HCT116 (cell line): ENCODE measurements around the gene MALT1. TPM values are rescaled to one million over a fixed set of nuclear protein-coding genes. Genes with fewer than 3 reads are reported as not detected.

Experiments
- ATAC-seq: fragments of 200-7000 bp; cut with Tn5 transposase; 2 replicates; pipeline ENCODE4 v1.9.1; 2020; ENCODE audit warnings: mild to moderate bottlenecking, moderate library complexity
- BruUV-seq: library from RNA; stranded (reverse); fragments of 400-500 nt; replicated peaks from 2 replicates; lab custom pipeline; 2021; lab: Mats Ljungman, UMichigan
- CTCF ChIA-PET: fragments of 300-600 bp; sonication (Branson Sonifier 250); formaldehyde crosslinking; loops from one replicate; lab custom pipeline; 2021; ENCODE audit warnings: antibody characterized with exemption; lab: Charles Lee
- POLR2A ChIA-PET: fragments of 300-600, 350-600 bp; sonication (Branson Sonifier 250); formaldehyde crosslinking; loops from one replicate; lab custom pipeline; 2021; ENCODE audit warnings: antibody characterized with exemption; lab: Charles Lee
- RAD21 ChIA-PET, 2 experiments: fragments of 300-600 bp; sonication (Branson Sonifier 250); formaldehyde crosslinking; loops; one replicate each; lab custom pipeline; 2023; ENCODE audit warnings: low total read pairs in 2 of 2; ENCODE audit not compliant: uncharacterized antibody in 2 of 2, unreplicated experiment in 2 of 2, low non-redundant PET in 1 of 2; lab: Charles Lee
- DNase-seq: peaks from one replicate; pipeline ENCODE4 v3.0.0-alpha.2; 2010; ENCODE audit warnings: low read depth, low spot score
- H2AFZ ChIP-seq: fragments of 200-600 bp; shearing (Covaris generic), sonication (generic); 2 replicates; pipeline ENCODE4 v1.6.1; 2017; ENCODE audit warnings: low read depth, mixed run types, mixed read lengths, antibody characterized with exemption, low read length; ENCODE audit not compliant: poor library complexity, severe bottlenecking
- H3K27ac ChIP-seq: 2 replicates; pipeline ENCODE4 v1.5.1; 2012; ENCODE audit warnings: low read depth, low read length
- H3K27me3 ChIP-seq: fragments of 200-600 bp; sonication (generic); 2 replicates; pipeline ENCODE4 v1.6.1; 2016; ENCODE audit warnings: mixed run types, low read length, mixed read lengths; ENCODE audit not compliant: insufficient read depth
- H3K36me3 ChIP-seq, 2 experiments: fragments of 200-500 bp in 1 of 2; fragments of 200-600 bp in 1 of 2; sonication (Bioruptor generic) in 1 of 2; sonication (generic) in 1 of 2; 2 replicates each; pipeline versions ENCODE4 v1.5.1 to v1.6.1; 2014 to 2016; ENCODE audit warnings: low read length in 2 of 2, inconsistent platforms in 1 of 2, mixed read lengths in 1 of 2, mixed run types in 1 of 2; ENCODE audit not compliant: insufficient read depth in 2 of 2, control insufficient read depth in 1 of 2
- H3K4me1 ChIP-seq, 2 experiments: fragments of 200-600 bp in 1 of 2; sonication (generic) in 1 of 2; 2 replicates each; pipeline versions ENCODE4 v1.5.1 to v1.6.1; 2012 to 2017; ENCODE audit warnings: low read length in 2 of 2, inconsistent platforms in 1 of 2, mild to moderate bottlenecking in 1 of 2, mixed read lengths in 1 of 2, mixed run types in 1 of 2, moderate library complexity in 1 of 2; ENCODE audit not compliant: insufficient read depth in 2 of 2, control insufficient read depth in 1 of 2
- H3K4me2 ChIP-seq: fragments of 200-600 bp; sonication (generic); 2 replicates; pipeline ENCODE4 v1.6.1; 2017; ENCODE audit warnings: mixed run types, low read length, mixed read lengths
- H3K4me3 ChIP-seq, 2 experiments: fragments of 200-600 bp in 1 of 2; sonication (generic) in 1 of 2; replicated peaks in 1 of 2; 2 replicates each; pipeline ENCODE4 v1.5.1; 2011 to 2016; ENCODE audit warnings: low read length in 2 of 2, control low read depth in 1 of 2, low read depth in 1 of 2, mild to moderate bottlenecking in 1 of 2, mixed read lengths in 1 of 2, mixed run types in 1 of 2
- H3K79me2 ChIP-seq: fragments of 200-600 bp; sonication (generic); 2 replicates; pipeline ENCODE4 v1.6.1; 2017; ENCODE audit warnings: mild to moderate bottlenecking, mixed run types, low read length, moderate library complexity, mixed read lengths; ENCODE audit not compliant: insufficient read depth
- H3K9ac ChIP-seq: fragments of 200-600 bp; sonication (generic); 2 replicates; pipeline ENCODE4 v1.6.1; 2016; ENCODE audit warnings: low read length, mixed read lengths
- H3K9me2 ChIP-seq: fragments of 200-600 bp; sonication (generic), shearing (Covaris generic); 2 replicates; pipeline ENCODE4 v1.6.1; 2017; ENCODE audit warnings: mixed run types, mild to moderate bottlenecking, moderate library complexity; ENCODE audit not compliant: insufficient read depth
- H3K9me3 ChIP-seq, 2 experiments: fragments of 200-500 bp in 1 of 2; fragments of 200-600 bp in 1 of 2; sonication (Bioruptor generic) in 1 of 2; sonication (generic) in 1 of 2; 2 replicates each; pipeline ENCODE4 v1.6.1; 2014 to 2017; ENCODE audit warnings: low read length in 2 of 2, mixed read lengths in 2 of 2, inconsistent platforms in 1 of 2, low read depth in 1 of 2, mild to moderate bottlenecking in 1 of 2, mixed run types in 1 of 2, moderate library complexity in 1 of 2; ENCODE audit not compliant: control insufficient read depth in 1 of 2, insufficient read depth in 1 of 2
- H4K20me1 ChIP-seq: fragments of 200-600 bp; sonication (generic), shearing (Covaris generic); 2 replicates; pipeline ENCODE4 v1.6.1; 2017; ENCODE audit warnings: mixed run types, mild to moderate bottlenecking, moderate library complexity; ENCODE audit not compliant: insufficient read depth
- ATF3 ChIP-seq: IDR thresholded peaks from 2 replicates; pipeline ENCODE4 v1.6.1; 2012
- CBX3 ChIP-seq: IDR thresholded peaks from 2 replicates; pipeline ENCODE4 v1.6.1; 2012; ENCODE audit warnings: low read depth
- EZH2 ChIP-seq: fragments of 200-600 bp; sonication (generic); IDR thresholded peaks from 2 replicates; pipeline ENCODE4 v1.6.1; 2017; ENCODE audit warnings: antibody characterized with exemption, mixed run types
- FOSL1 ChIP-seq: IDR thresholded peaks from 2 replicates; pipeline ENCODE4 v1.6.1; 2012; ENCODE audit warnings: low read depth
- JUND ChIP-seq: IDR thresholded peaks from 2 replicates; pipeline ENCODE4 v1.6.1; 2012
- MAX ChIP-seq: IDR thresholded peaks from 2 replicates; pipeline ENCODE4 v1.6.1; 2012
- POLR2AphosphoS5 ChIP-seq: IDR thresholded peaks from 2 replicates; pipeline ENCODE4 v1.6.1; 2011; ENCODE audit warnings: mild to moderate bottlenecking, low read depth, low read length, moderate library complexity
- SIN3A ChIP-seq: IDR thresholded peaks from 2 replicates; pipeline ENCODE4 v1.6.1; 2012; ENCODE audit warnings: low read depth
- SRF ChIP-seq: IDR thresholded peaks from 2 replicates; pipeline ENCODE4 v1.6.1; 2012; ENCODE audit warnings: low read depth
- YY1 ChIP-seq: IDR thresholded peaks from 2 replicates; pipeline ENCODE4 v1.6.1; 2011; ENCODE audit warnings: low read length, low read depth, moderate library complexity, mild to moderate bottlenecking; ENCODE audit not compliant: insufficient replicate concordance; ENCODE audit errors: extremely low read depth
- ZBTB33 ChIP-seq: IDR thresholded peaks from 2 replicates; pipeline ENCODE4 v1.6.1; 2011; ENCODE audit warnings: mild to moderate bottlenecking, low read length, moderate library complexity; ENCODE audit not compliant: insufficient replicate concordance; ENCODE audit errors: extremely low read depth
- intact Hi-C: fragments of 100-400 bp; cut with micrococcal nuclease; formaldehyde crosslinking; loops from 2 replicates; pipeline ENCODE4 v1.10.0; 2022
- total RNA-seq: library from RNA; stranded (reverse); gene quantifications from one replicate; pipeline ENCODE4 v1.2.1, GENCODE V29; 2021; ENCODE audit not compliant: unreplicated experiment

Gene MALT1
- total RNA-seq, 1 experiment from 2014 or later, result 41.1 TPM

GRCh38 chr18:58723810-58724602 lies 52.7 kb downstream of the MALT1 start:
- ChIA-PET POLR2A (no interaction called here), RAD21 (no interaction called here)

GRCh38 chr18:58726671-58727070 lies 55.4 kb downstream of the MALT1 start:
- no TSS peak for BruUV-seq
- Histone ChIP-seq H2AFZ (no peak overlapping the region), H4K20me1 (no peaks in the 10 kb centered on the region), H3K27me3 (no peaks in the 10 kb centered on the region), H3K4me2 (no peak overlapping the region), H3K9me2 (no peaks in the 10 kb centered on the region), H3K36me3 (peaks cover 4 to 15% of the 10 kb centered on the region in 2 experiments; a peak in 2 of 4 replicates), H3K4me1 (no peaks in the 10 kb centered on the region), H3K79me2 (0 out of 2 replicates have a peak, but pooled peaks cover 7% of the 10 kb centered on the region), H3K9ac (no peak overlapping the region), H3K4me3 (no peak overlapping the region), H3K9me3 (no peaks in the 10 kb centered on the region), H3K27ac (no peak overlapping the region)
- DNase-seq, result no peak
- TF ChIP-seq CBX3 (no peak), JUND (no peak), SRF (no peak), MAX (no peak), ZBTB33 (no peak), SIN3A (no peak), EZH2 (no peak), FOSL1 (no peak)
- ATAC-seq, result no peak
- CTCF ChIA-PET, result no interaction called here
- RAD21 ChIA-PET, result no interaction called here
- POLR2A ChIA-PET, result no interaction called here
- intact Hi-C loops, result no loop called here

More at GRCh38 chr18:58723810-58724602, 52.7 kb downstream of the MALT1 start:
- no peak overlapping the region for H3K27ac ChIP-seq
- H3K4me2 ChIP-seq, result no peak overlapping the region
- no peak overlapping the region for H3K9ac ChIP-seq
- peaks cover 10% of the 10 kb centered on the region; the same call in 1 of the 2 replicates for H3K79me2 ChIP-seq
- no peak overlapping the region for H2AFZ ChIP-seq
- no peaks in the 10 kb centered on the region for H3K27me3 ChIP-seq
- no peaks in the 10 kb centered on the region for H3K9me2 ChIP-seq
- H3K36me3 ChIP-seq, result peaks cover 4 to 11% of the 10 kb centered on the region in 2 experiments; a peak in 2 of 4 replicates
- CTCF ChIA-PET, result no interaction called here
- H3K4me3 ChIP-seq, result no peak overlapping the region
- no peaks in the 10 kb centered on the region for H3K9me3 ChIP-seq
- BruUV-seq, result no TSS peak
- no peak for TF ChIP-seq POLR2AphosphoS5
- no peak for TF ChIP-seq SRF
- no peak for TF ChIP-seq YY1
- TF ChIP-seq ATF3, result no peak
- no peaks in the 10 kb centered on the region for H4K20me1 ChIP-seq
- no peaks in the 10 kb centered on the region for H3K4me1 ChIP-seq
- DNase-seq (no peak), ATAC-seq (no peak)
- intact Hi-C loops, result no loop called here
